OCI-LY7 (cell line): Measurements from ENCODE around the gene ZNF101.

ENCODE experiments used
- EZH2phosphoT487 ChIP-seq: fragments of 200-600 bp; sonication (generic); IDR thresholded peaks from 2 replicates; pipeline ENCODE4 v1.6.1; 2018; ENCODE audit warnings: low read depth, borderline replicate concordance, mild to moderate bottlenecking, mixed run types, antibody characterized with exemption, low read length, moderate library complexity, mixed read lengths
- TF ChIP-seq, protein P1 (sequence below): fragments of 200-600 bp; sonication (generic); conservative IDR thresholded peaks from 2 replicates; pipeline ENCODE4 v1.5.1; 2014; ENCODE audit warnings: mild to moderate bottlenecking, antibody characterized with exemption, low read length, moderate library complexity, mixed read lengths

DNA sequence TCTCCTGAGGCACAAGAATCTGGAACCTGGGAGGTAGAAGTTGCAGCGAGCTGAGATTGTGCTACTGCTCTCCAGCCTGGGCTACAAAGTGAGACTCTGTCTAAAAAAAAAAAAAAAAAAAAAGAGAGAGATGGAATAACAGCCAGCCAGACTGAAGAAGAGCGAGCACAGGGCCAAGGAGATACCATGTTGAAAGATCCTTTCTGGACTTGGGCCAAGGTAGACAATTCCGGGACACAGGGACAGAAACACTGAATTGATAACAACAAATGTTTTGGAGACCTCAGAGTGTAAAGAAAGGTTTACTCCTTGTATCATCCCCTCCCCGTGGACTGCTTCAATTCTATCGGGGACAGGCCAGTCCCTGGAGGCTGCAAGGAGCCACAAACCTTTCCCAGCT is 45.3 kb upstream of the ZNF101 start:
- TF ChIP-seq, protein P1, sequence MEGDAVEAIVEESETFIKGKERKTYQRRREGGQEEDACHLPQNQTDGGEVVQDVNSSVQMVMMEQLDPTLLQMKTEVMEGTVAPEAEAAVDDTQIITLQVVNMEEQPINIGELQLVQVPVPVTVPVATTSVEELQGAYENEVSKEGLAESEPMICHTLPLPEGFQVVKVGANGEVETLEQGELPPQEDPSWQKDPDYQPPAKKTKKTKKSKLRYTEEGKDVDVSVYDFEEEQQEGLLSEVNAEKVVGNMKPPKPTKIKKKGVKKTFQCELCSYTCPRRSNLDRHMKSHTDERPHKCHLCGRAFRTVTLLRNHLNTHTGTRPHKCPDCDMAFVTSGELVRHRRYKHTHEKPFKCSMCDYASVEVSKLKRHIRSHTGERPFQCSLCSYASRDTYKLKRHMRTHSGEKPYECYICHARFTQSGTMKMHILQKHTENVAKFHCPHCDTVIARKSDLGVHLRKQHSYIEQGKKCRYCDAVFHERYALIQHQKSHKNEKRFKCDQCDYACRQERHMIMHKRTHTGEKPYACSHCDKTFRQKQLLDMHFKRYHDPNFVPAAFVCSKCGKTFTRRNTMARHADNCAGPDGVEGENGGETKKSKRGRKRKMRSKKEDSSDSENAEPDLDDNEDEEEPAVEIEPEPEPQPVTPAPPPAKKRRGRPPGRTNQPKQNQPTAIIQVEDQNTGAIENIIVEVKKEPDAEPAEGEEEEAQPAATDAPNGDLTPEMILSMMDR = no peak
- no peak for TF ChIP-seq EZH2phosphoT487
